GM19328 (cell line): ENCODE data around the gene SELPLG.
"Not testable (repeated sequence)": the region's sequence is repeated elsewhere in the genome, so short reads cannot be mapped to it uniquely, and the experiment has no call there.

Experiments
- ATAC-seq: cut with Tn5 transposase; IDR thresholded peaks from one replicate; pipeline ENCODE4 v1.9.1; 2021; ENCODE audit warnings: mild to moderate bottlenecking, moderate library complexity; ENCODE audit not compliant: unreplicated experiment

The SELPLG gene

DNA sequence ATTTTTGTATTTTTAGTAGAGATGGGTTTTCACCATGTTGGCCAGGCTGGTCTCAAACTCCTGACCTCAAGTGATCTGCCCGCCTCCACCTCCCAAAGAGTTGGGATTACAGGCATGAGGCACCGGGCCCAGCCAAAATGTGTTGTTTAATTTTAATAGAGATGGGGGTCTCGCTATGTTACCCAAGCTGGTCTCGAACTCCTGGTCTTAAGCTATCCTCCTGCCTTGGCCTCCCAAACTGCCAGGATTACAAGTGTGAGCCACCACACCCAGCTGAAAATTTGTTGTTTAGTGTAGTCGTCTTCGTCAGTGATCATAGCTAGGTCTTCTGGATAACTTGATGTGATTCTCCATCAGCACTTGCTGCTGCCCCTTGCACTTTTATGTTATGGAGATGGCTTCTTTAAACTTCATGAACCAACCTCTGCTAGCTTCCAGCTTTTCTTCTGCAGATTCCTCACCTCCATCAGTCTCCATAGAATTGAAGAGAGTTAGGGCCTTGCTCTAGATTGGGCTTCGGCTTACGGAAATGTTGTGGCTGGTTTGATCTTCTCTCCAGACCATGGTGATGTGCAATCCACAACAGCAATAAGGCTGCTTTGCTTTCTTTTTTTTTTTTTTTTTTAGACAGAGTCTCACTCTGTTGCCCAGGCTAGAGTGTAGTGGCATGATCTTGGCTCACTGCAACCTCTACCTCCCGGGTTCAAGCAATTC lies 58.3 kb downstream of the SELPLG start:
- ATAC-seq, result no peak

DNA sequence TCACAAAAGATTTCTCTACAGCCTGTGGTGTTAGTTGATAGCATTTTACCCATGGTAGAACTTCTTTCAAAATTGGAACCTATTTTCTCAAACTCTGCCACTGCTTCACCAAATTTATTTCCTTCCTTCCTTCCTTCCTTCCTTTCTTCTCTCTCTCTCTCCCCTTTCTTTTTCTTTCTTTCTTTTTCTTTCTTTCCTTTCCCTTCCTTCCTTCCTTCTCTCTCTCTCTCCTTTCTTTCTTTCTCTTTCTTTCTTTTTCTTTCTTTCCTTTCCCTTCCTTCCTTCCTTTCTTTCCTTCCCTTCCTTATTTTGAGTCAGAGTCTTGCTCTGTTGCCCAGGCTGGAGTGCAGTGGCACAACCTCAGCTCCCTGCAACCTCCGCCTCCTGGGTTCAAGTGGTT lies 59.4 kb downstream of the SELPLG start:
- not testable (repeated sequence) for ATAC-seq

DNA sequence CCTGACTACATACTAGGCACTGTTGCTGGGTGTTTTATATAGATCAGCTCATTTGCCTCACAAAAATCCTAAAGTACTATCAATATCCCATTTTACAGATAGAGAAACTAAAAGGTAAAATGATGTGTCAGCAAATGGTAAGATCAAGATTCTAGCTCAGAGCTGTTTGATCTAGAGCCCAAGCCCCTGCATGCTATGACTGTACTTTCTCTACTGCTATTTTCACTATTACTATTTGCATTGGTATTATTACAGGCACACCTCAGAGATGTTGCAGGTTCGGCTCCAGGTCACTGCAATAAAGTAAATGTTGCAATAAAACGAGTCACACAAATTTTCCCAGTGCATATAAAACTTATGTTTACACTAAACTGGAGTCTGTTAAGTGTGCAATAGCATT lies 60.4 kb downstream of the SELPLG start:
- no peak for ATAC-seq

DNA sequence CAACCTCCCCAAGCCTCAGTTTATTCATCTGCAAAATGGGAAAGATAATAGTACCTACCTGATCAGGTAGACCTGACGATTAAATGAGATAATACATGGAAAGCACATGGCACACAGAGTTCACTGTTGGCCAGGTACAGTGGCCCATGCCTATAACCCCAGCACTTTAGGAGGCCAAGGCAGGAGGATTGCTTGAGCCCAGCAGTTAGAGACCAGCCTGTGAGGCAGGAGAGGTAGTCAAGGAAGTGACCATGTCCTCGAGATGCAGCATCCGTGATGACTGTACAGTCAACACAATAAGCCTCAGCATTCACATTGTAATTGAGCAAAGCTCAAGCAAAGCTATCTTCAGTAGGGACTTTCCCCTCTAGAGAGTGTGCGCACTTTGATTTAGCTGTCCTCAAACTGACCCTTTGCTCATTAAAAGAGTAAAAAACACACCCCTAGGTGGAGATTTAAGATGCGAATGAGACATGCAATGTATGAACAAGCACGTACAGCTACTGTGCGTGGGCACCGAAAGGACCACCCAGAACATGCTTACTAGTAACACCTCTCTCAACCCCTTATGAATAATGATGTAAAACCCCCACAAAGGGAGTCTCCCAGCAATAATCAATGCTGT lies 61.4 kb downstream of the SELPLG start:
- ATAC-seq, result no peak
